ENCODE measurements around the gene PHACTR3.

GRCh38 chr20:59581993-59582679, 22.2 kb upstream of the PHACTR3 start:
- TF ChIP-seq CTCF (IDR thresholded peaks at IDR 0.05 in 2 of 3, conservative IDR thresholded peaks at IDR 0.05 in 1 of 3; ENCODE audit: borderline replicate concordance in 1 of 3, insufficient read depth in 1 of 3, low read depth in 2 of 3, low read length in 2 of 3) (no peak), POLR2A (IDR thresholded peaks at IDR 0.05; ENCODE audit: borderline replicate concordance, extremely low read depth, insufficient read depth, insufficient read length) (no peak), ATF3 (IDR thresholded peaks at IDR 0.05) (no peak), FOSL1 (IDR thresholded peaks at IDR 0.05; ENCODE audit: low read depth) (no peak), REST (IDR thresholded peaks at IDR 0.05; ENCODE audit: low read depth) (no peak), ZBTB33 (IDR thresholded peaks at IDR 0.05; ENCODE audit: extremely low read depth, insufficient replicate concordance, low read length) (no peak), POLR2AphosphoS5 (IDR thresholded peaks at IDR 0.05; ENCODE audit: low read depth, low read length) (no peak), MAX (IDR thresholded peaks at IDR 0.05) (no peak), EZH2 (IDR thresholded peaks at IDR 0.05) (no peak), RAD21 (IDR thresholded peaks at IDR 0.05; ENCODE audit: low read depth) (no peak)

Data from HCT116 (cell line).